MM.1S (cell line): ENCODE measurements around the gene SETDB1.

Experiments used
- DNase-seq: peaks from one replicate; pipeline ENCODE4 v3.0.0-alpha.2; 2015
- H2AFZ ChIP-seq: fragments of 300-600 bp; sonication (generic); 2 replicates; pipeline ENCODE4 v1.6.0; 2016; ENCODE audit warnings: antibody characterized with exemption, low read length
- H3F3A ChIP-seq: fragments of 300-600 bp; sonication (generic); 2 replicates; pipeline ENCODE4 v1.6.1; 2016; ENCODE audit warnings: mild to moderate bottlenecking, antibody characterized with exemption, low read length, moderate library complexity, mixed read lengths; ENCODE audit not compliant: insufficient read depth
- H3K27ac ChIP-seq: fragments of 300-600 bp; sonication (generic); 2 replicates; pipeline ENCODE4 v1.5.1; 2016; ENCODE audit warnings: mild to moderate bottlenecking, low read length
- H3K27me3 ChIP-seq: fragments of 300-600 bp; sonication (generic); replicated peaks from 2 replicates; pipeline ENCODE4 v1.6.0; 2016; ENCODE audit warnings: low read length; ENCODE audit not compliant: insufficient read depth
- H3K36me3 ChIP-seq: fragments of 300-600 bp; sonication (generic); replicated peaks from 2 replicates; pipeline ENCODE4 v1.6.1; 2016; ENCODE audit warnings: mild to moderate bottlenecking, low read length, mixed read lengths; ENCODE audit not compliant: insufficient read depth
- H3K4me1 ChIP-seq: fragments of 300-600 bp; sonication (generic); 2 replicates; pipeline ENCODE4 v1.6.1; 2016; ENCODE audit warnings: low read length, mixed read lengths
- H3K4me2 ChIP-seq: fragments of 300-600 bp; sonication (generic); 2 replicates; pipeline ENCODE4 v1.6.0; 2016; ENCODE audit warnings: low read depth, low read length
- H3K4me3 ChIP-seq: fragments of 300-600 bp; sonication (generic); 2 replicates; pipeline ENCODE4 v1.5.1; 2016; ENCODE audit warnings: low read length, mixed read lengths
- H3K79me2 ChIP-seq: fragments of 300-600 bp; sonication (generic); 2 replicates; pipeline ENCODE4 v1.6.1; 2016; ENCODE audit warnings: mixed run types, low read length, mixed read lengths
- H3K9ac ChIP-seq: fragments of 300-600 bp; sonication (generic); 2 replicates; pipeline ENCODE4 v1.6.1; 2016; ENCODE audit warnings: low read length, mixed read lengths
- H3K9me2 ChIP-seq: fragments of 300-600 bp; sonication (generic); replicated peaks from 2 replicates; pipeline ENCODE4 v1.6.1; 2016; ENCODE audit warnings: mild to moderate bottlenecking, low read length, mixed read lengths; ENCODE audit not compliant: insufficient read depth
- H3K9me3 ChIP-seq: fragments of 300-600 bp; sonication (generic); replicated peaks from 2 replicates; pipeline ENCODE4 v1.6.1; 2016; ENCODE audit warnings: mild to moderate bottlenecking, low read length, mixed read lengths; ENCODE audit not compliant: insufficient read depth
- H4K20me1 ChIP-seq: fragments of 300-600 bp; sonication (generic); 2 replicates; pipeline ENCODE4 v1.6.1; 2016; ENCODE audit warnings: mild to moderate bottlenecking, low read length, moderate library complexity, mixed read lengths; ENCODE audit not compliant: insufficient read depth
- CTCF ChIP-seq: fragments of 300-600 bp; sonication (generic); IDR thresholded peaks from 2 replicates; pipeline ENCODE4 v1.5.1; 2016; ENCODE audit warnings: antibody characterized with exemption, low read length, mixed read lengths
- EZH2 ChIP-seq: fragments of 300-600 bp; sonication (generic); optimal IDR thresholded peaks from 2 replicates; pipeline ENCODE3; 2017; ENCODE audit warnings: low read depth, mild to moderate bottlenecking, antibody characterized with exemption, low read length, mixed read lengths
- EZH2phosphoT487 ChIP-seq: fragments of 300-600 bp; sonication (generic); IDR thresholded peaks from 2 replicates; pipeline ENCODE4 v1.6.1; 2018; ENCODE audit warnings: antibody characterized with exemption, low read length

Gene SETDB1

GRCh38 chr1:150902751-150903150 is 23.4 kb upstream of the SETDB1 start:
- Histone ChIP-seq H3K27me3 (no peaks in the 10 kb centered on the region), H3F3A (no peaks in the 10 kb centered on the region), H3K4me3 (no peak overlapping the region), H3K79me2 (no peaks in the 10 kb centered on the region), H3K9ac (no peak overlapping the region), H3K36me3 (no peaks in the 10 kb centered on the region), H2AFZ (no peak overlapping the region), H4K20me1 (no peaks in the 10 kb centered on the region), H3K9me2 (no peaks in the 10 kb centered on the region), H3K9me3 (no peaks in the 10 kb centered on the region), H3K4me2 (no peak overlapping the region), H3K4me1 (no peaks in the 10 kb centered on the region), H3K27ac (no peak overlapping the region)
- DNase-seq = no peak
- TF ChIP-seq CTCF (no peak), EZH2 (no peak), EZH2phosphoT487 (no peak)

GRCh38 chr1:150905301-150905700 is 20.9 kb upstream of the SETDB1 start:
- H4K20me1 ChIP-seq = no peaks in the 10 kb centered on the region

GRCh38 chr1:150906329-150906728 is 19.8 kb upstream of the SETDB1 start:
- Histone ChIP-seq H3K27me3 (no peaks in the 10 kb centered on the region), H3K27ac (no peak overlapping the region), H3K4me2 (no peak overlapping the region), H3K9me2 (no peaks in the 10 kb centered on the region), H3K79me2 (no peaks in the 10 kb centered on the region), H3K36me3 (no peaks in the 10 kb centered on the region), H3F3A (no peaks in the 10 kb centered on the region), H4K20me1 (no peaks in the 10 kb centered on the region), H2AFZ (no peak overlapping the region), H3K4me1 (no peaks in the 10 kb centered on the region), H3K4me3 (no peak overlapping the region), H3K9me3 (no peaks in the 10 kb centered on the region), H3K9ac (no peak overlapping the region)
- TF ChIP-seq CTCF = no peak
- TF ChIP-seq EZH2 = no peak
- TF ChIP-seq EZH2phosphoT487 = no peak
- DNase-seq = no peak

More at GRCh38 chr1:150905301-150905700, 20.9 kb upstream of the SETDB1 start:
- Histone ChIP-seq H3K9ac (no peak overlapping the region), H3K4me3 (no peak overlapping the region), H3K9me3 (no peaks in the 10 kb centered on the region), H3K79me2 (no peaks in the 10 kb centered on the region), H3F3A (no peaks in the 10 kb centered on the region), H3K4me1 (no peaks in the 10 kb centered on the region), H3K27me3 (no peaks in the 10 kb centered on the region), H2AFZ (no peak overlapping the region), H3K36me3 (no peaks in the 10 kb centered on the region), H3K27ac (no peak overlapping the region), H3K9me2 (no peaks in the 10 kb centered on the region), H3K4me2 (no peak overlapping the region)
- DNase-seq = no peak
- TF ChIP-seq CTCF (no peak), EZH2phosphoT487 (no peak), EZH2 (no peak)
